Measurements from ENCODE around the gene SLC8B1. TPM values are rescaled to one million over a fixed set of nuclear protein-coding genes. Genes with fewer than 3 reads are reported as not detected.

Gene SLC8B1
- total RNA-seq, 1 experiment from 2014 or later = 15.7 TPM

GRCh38 chr12:113268136-113268535, 66.8 kb downstream of the SLC8B1 start:
- Mint-ChIP-seq H3K27ac (ENCODE audit: low read depth, unreplicated experiment) (peak overlapping the region; percentile 57), H3K9me3 (ENCODE audit: unreplicated experiment) (no peaks in the 10 kb centered on the region), H3K4me3 (ENCODE audit: unreplicated experiment) (no peak overlapping the region), H3K27me3 (ENCODE audit: insufficient read depth, unreplicated experiment) (no peaks in the 10 kb centered on the region), H3K36me3 (ENCODE audit: insufficient read depth, unreplicated experiment) (peaks cover 79% of the 10 kb centered on the region), H3K4me1 (ENCODE audit: insufficient read depth, unreplicated experiment) (peaks cover 16% of the 10 kb centered on the region)
- no peak for TF ChIP-seq CTCF (IDR thresholded peaks at IDR 0.05; ENCODE audit: unreplicated experiment)
- ChIA-PET POLR2A (no interaction called here), CTCF (interaction anchor here (1.0 kb wide), 1 partner anchor 11 kb away, joined by 4 read pairs; no protein-coding TSS in a partner anchor)
- intact Hi-C loops (cut with micrococcal nuclease) = no loop called here
- no TSS peak for BruUV-seq (replicated peaks)
- DNase-seq (ENCODE audit: unreplicated experiment) = no peak

GRCh38 chr12:113267621-113268020, 67.3 kb downstream of the SLC8B1 start:
- DNase-seq (ENCODE audit: unreplicated experiment) = no peak
- peaks cover 79% of the 10 kb centered on the region for H3K36me3 Mint-ChIP-seq (ENCODE audit: insufficient read depth, unreplicated experiment)
- peak overlapping the region; percentile 57 for H3K27ac Mint-ChIP-seq (ENCODE audit: low read depth, unreplicated experiment)
- intact Hi-C loops (cut with micrococcal nuclease) = no loop called here
- ChIA-PET POLR2A (interaction anchor here (0.9 kb wide), 1 partner anchor 22 kb away, joined by 3 read pairs; no protein-coding TSS in a partner anchor), CTCF (interaction anchor here (1.0 kb wide), 1 partner anchor 13 kb away, joined by 3 read pairs; no protein-coding TSS in a partner anchor)
- H3K4me1 Mint-ChIP-seq (ENCODE audit: insufficient read depth, unreplicated experiment) = peaks cover 14% of the 10 kb centered on the region
- TF ChIP-seq CTCF (IDR thresholded peaks at IDR 0.05; ENCODE audit: unreplicated experiment) = no peak
- no TSS peak for BruUV-seq (replicated peaks)
- H3K9me3 Mint-ChIP-seq (ENCODE audit: unreplicated experiment) = no peaks in the 10 kb centered on the region
- no peak overlapping the region for H3K4me3 Mint-ChIP-seq (ENCODE audit: unreplicated experiment)
- no peaks in the 10 kb centered on the region for H3K27me3 Mint-ChIP-seq (ENCODE audit: insufficient read depth, unreplicated experiment)

- H3K36me3 Mint-ChIP-seq (ENCODE audit: insufficient read depth, unreplicated experiment) = peaks cover 73% of the 10 kb centered on the region
- POLR2A ChIA-PET = interaction anchor here (0.6 to 1.1 kb wide), 3 partner anchors 8 to 44 kb away, joined by 3 read pairs; no protein-coding TSS in a partner anchor
- CTCF ChIA-PET = interaction anchor here (1.0 kb wide), 1 partner anchor 12 kb away, joined by 3 read pairs; no protein-coding TSS in a partner anchor
- BruUV-seq (replicated peaks) = no TSS peak
- intact Hi-C loops (cut with micrococcal nuclease) = no loop called here
- no peaks in the 10 kb centered on the region for H3K27me3 Mint-ChIP-seq (ENCODE audit: insufficient read depth, unreplicated experiment)
- H3K4me3 Mint-ChIP-seq (ENCODE audit: unreplicated experiment) = no peak overlapping the region
- TF ChIP-seq CTCF (IDR thresholded peaks at IDR 0.05; ENCODE audit: unreplicated experiment) = no peak
- peaks cover 1% of the 10 kb centered on the region for H3K4me1 Mint-ChIP-seq (ENCODE audit: insufficient read depth, unreplicated experiment)
- peak overlapping the region; percentile 57 for H3K27ac Mint-ChIP-seq (ENCODE audit: low read depth, unreplicated experiment)
- H3K9me3 Mint-ChIP-seq (ENCODE audit: unreplicated experiment) = no peaks in the 10 kb centered on the region
- DNase-seq (ENCODE audit: unreplicated experiment) = no peak
These were observed 68.6 kb downstream of the SLC8B1 start for GRCh38 chr12:113266106-113266895.

- Mint-ChIP-seq H3K36me3 (ENCODE audit: insufficient read depth, unreplicated experiment) (peaks cover 73% of the 10 kb centered on the region), H3K4me3 (ENCODE audit: unreplicated experiment) (no peak overlapping the region), H3K27me3 (ENCODE audit: insufficient read depth, unreplicated experiment) (no peaks in the 10 kb centered on the region), H3K4me1 (ENCODE audit: insufficient read depth, unreplicated experiment) (peaks cover 9% of the 10 kb centered on the region), H3K27ac (ENCODE audit: low read depth, unreplicated experiment) (no peak overlapping the region), H3K9me3 (ENCODE audit: unreplicated experiment) (no peaks in the 10 kb centered on the region)
- POLR2A ChIA-PET = interaction anchor here (0.7 kb wide), 1 partner anchor 33 kb away, joined by 3 read pairs; no protein-coding TSS in a partner anchor
- CTCF ChIA-PET = no interaction called here
- DNase-seq (ENCODE audit: unreplicated experiment) = no peak
- BruUV-seq (replicated peaks) = no TSS peak
- no peak for TF ChIP-seq CTCF (IDR thresholded peaks at IDR 0.05; ENCODE audit: unreplicated experiment)
- intact Hi-C loops (cut with micrococcal nuclease) = no loop called here
These were observed 71.4 kb downstream of the SLC8B1 start for GRCh38 chr12:113263431-113263963.
